ENCODE results near the gene TSACC.
"Not testable (repeated sequence)": the region's sequence is repeated elsewhere in the genome, so short reads cannot be mapped to it uniquely, and the experiment has no call there.

The TSACC gene

GRCh38 chr1:156320560-156320959, 17.8 kb upstream of the TSACC start:
- no peak overlapping the region for H3K9ac ChIP-seq (ENCODE audit: insufficient read length, low read depth)
- H3K4me1 ChIP-seq (ENCODE audit: insufficient read depth, insufficient read length) = no peaks in the 10 kb centered on the region
- TF ChIP-seq SUZ12 (IDR thresholded peaks at IDR 0.05; ENCODE audit: extremely low read depth, insufficient read depth, insufficient read length) = no peak
- no peak overlapping the region for H3K4me3 ChIP-seq (ENCODE audit: insufficient read length, low read depth)
- no peaks in the 10 kb centered on the region for H3K9me3 ChIP-seq (ENCODE audit: insufficient read depth, low read length)
- no peaks in the 10 kb centered on the region for H3K27me3 ChIP-seq (ENCODE audit: insufficient read depth, insufficient read length)
- no peak for DNase-seq (ENCODE audit: low read depth, low spot score)
- peaks cover 95% of the 10 kb centered on the region for H3K36me3 ChIP-seq (ENCODE audit: insufficient read depth, insufficient read length, low read length)

- peaks cover 87% of the 10 kb centered on the region for H3K36me3 ChIP-seq (ENCODE audit: insufficient read depth, insufficient read length, low read length)
- H3K27me3 ChIP-seq (ENCODE audit: insufficient read depth, insufficient read length); H3K9ac ChIP-seq (ENCODE audit: insufficient read length, low read depth); H3K4me3 ChIP-seq (ENCODE audit: insufficient read length, low read depth); H3K4me1 ChIP-seq (ENCODE audit: insufficient read depth, insufficient read length); H3K9me3 ChIP-seq (ENCODE audit: insufficient read depth, low read length); DNase-seq (ENCODE audit: low read depth, low spot score): not testable (repeated sequence)
Measured at GRCh38 chr1:156323179-156323578, 15.1 kb upstream of the TSACC start.

DNA sequence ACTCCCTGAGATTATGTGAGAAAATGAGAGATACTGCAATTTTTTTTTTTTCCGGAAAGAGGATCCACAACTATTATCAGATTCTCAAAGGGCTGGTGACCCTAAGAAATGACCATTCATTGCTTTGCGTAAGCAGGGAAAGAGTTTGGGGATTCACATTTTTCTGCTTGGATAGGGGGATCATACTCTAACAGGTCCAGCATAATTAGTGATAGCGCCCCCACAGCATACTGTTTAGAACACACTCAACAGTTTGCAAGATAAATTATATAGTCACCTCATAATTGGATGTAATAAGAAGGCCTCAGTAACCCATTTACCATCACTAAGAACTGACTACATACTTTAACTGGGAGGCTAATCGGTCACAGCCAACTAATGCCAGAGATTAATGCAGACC, 2.1 kb upstream of the TSACC start:
- Histone ChIP-seq H3K27me3 (ENCODE audit: insufficient read depth, insufficient read length) (no peaks in the 10 kb centered on the region), H3K4me3 (ENCODE audit: insufficient read length, low read depth) (peak overlapping the region; percentile 92), H3K9me3 (ENCODE audit: insufficient read depth, low read length) (no peaks in the 10 kb centered on the region), H3K9ac (ENCODE audit: insufficient read length, low read depth) (peak overlapping the region; percentile 44), H3K36me3 (ENCODE audit: insufficient read depth, insufficient read length, low read length) (peaks cover 62% of the 10 kb centered on the region), H3K4me1 (ENCODE audit: insufficient read depth, insufficient read length) (no peaks in the 10 kb centered on the region)
- no peak for DNase-seq (ENCODE audit: low read depth, low spot score)
- TF ChIP-seq SUZ12 (IDR thresholded peaks at IDR 0.05; ENCODE audit: extremely low read depth, insufficient read depth, insufficient read length) (no peak), ZNF274 (IDR thresholded peaks at IDR 0.05; ENCODE audit: low read depth, low read length) (no peak), YY1 (IDR thresholded peaks at IDR 0.05; ENCODE audit: insufficient read depth, insufficient read length) (no peak)

GRCh38 chr1:156337052-156337887, 1.1 kb upstream of the TSACC start:
- no peak for DNase-seq (ENCODE audit: low read depth, low spot score)
- Histone ChIP-seq H3K4me1 (ENCODE audit: insufficient read depth, insufficient read length) (no peaks in the 10 kb centered on the region), H3K36me3 (ENCODE audit: insufficient read depth, insufficient read length, low read length) (peaks cover 52% of the 10 kb centered on the region), H3K9ac (ENCODE audit: insufficient read length, low read depth) (peak overlapping the region; percentile 99), H3K27me3 (ENCODE audit: insufficient read depth, insufficient read length) (no peaks in the 10 kb centered on the region), H3K4me3 (ENCODE audit: insufficient read length, low read depth) (peak overlapping the region; percentile 92), H3K9me3 (ENCODE audit: insufficient read depth, low read length) (no peaks in the 10 kb centered on the region)
- TF ChIP-seq YY1 (IDR thresholded peaks at IDR 0.05; ENCODE audit: insufficient read depth, insufficient read length) = no peak
- TF ChIP-seq ZNF274 (IDR thresholded peaks at IDR 0.05; ENCODE audit: low read depth, low read length) = no peak
- no peak for TF ChIP-seq SUZ12 (IDR thresholded peaks at IDR 0.05; ENCODE audit: extremely low read depth, insufficient read depth, insufficient read length)

DNA sequence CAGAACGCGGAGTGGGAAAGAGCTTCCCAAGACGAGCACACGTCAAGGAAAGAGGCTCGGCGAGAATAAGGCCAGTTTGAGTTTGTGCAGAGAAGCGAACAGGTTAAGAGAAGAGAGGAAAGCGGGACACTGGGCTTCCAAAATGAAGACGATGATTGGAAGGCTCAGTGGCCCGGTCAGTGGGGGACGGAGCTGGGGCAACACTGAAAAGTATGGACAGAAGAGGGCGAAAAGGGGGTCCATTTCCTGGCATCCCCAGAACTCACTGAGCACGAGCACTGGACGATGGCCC, 492 bp upstream of the TSACC start:
- Histone ChIP-seq H3K36me3 (ENCODE audit: insufficient read depth, insufficient read length, low read length) (peaks cover 47% of the 10 kb centered on the region), H3K9ac (ENCODE audit: insufficient read length, low read depth) (peak overlapping the region; percentile 99), H3K9me3 (ENCODE audit: insufficient read depth, low read length) (no peaks in the 10 kb centered on the region), H3K4me3 (ENCODE audit: insufficient read length, low read depth) (peak overlapping the region; percentile 92), H3K4me1 (ENCODE audit: insufficient read depth, insufficient read length) (no peaks in the 10 kb centered on the region), H3K27me3 (ENCODE audit: insufficient read depth, insufficient read length) (no peaks in the 10 kb centered on the region)
- TF ChIP-seq SUZ12 (IDR thresholded peaks at IDR 0.05; ENCODE audit: extremely low read depth, insufficient read depth, insufficient read length) (no peak), ZNF274 (IDR thresholded peaks at IDR 0.05; ENCODE audit: low read depth, low read length) (no peak)
- no peak for DNase-seq (ENCODE audit: low read depth, low spot score)

DNA sequence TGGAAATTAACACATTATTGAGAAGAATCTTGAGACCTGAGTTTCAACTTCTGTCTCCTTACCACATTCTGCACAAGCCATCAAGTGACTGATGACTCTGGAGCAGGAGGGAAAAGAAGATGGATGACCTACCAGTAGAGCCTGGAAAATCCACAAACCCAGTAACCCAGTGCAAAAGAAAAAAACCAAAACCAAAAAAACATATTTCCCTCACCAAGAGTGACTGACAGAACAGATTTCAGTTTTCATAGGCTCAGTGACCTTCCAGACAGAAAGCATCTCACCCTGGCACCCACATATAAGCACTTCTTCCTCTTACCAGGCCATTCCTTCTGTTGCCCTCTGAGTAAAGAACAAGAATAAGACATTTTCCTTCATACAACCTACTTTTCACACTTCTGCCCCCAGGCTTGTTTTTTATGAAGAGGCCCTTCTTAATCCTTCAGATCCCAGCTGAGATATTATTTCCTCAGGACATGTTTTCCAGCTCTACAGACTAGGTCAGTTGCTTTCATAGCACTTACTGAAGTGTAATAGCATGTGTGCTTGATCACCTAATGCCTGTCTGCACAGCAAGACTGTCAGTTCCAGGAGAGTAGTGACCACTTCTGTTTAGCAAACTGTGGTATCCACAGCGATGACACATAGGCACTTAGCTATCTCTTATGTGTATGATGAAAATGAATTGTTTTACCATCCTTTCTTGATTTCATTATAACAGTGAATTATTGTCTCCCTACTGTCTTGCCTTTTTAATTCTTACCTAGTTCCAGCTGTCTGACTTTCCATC, 4.0 kb downstream of the TSACC start:
- no peaks in the 10 kb centered on the region for H3K9me3 ChIP-seq (ENCODE audit: insufficient read depth, low read length)
- no peak for TF ChIP-seq ZNF274 (IDR thresholded peaks at IDR 0.05; ENCODE audit: low read depth, low read length)
- TF ChIP-seq YY1 (IDR thresholded peaks at IDR 0.05; ENCODE audit: insufficient read depth, insufficient read length) = no peak
- no peak for TF ChIP-seq SUZ12 (IDR thresholded peaks at IDR 0.05; ENCODE audit: extremely low read depth, insufficient read depth, insufficient read length)
- no peaks in the 10 kb centered on the region for H3K27me3 ChIP-seq (ENCODE audit: insufficient read depth, insufficient read length)
- peaks cover 1% of the 10 kb centered on the region for H3K36me3 ChIP-seq (ENCODE audit: insufficient read depth, insufficient read length, low read length)
- DNase-seq (ENCODE audit: low read depth, low spot score) = no peak
- no peaks in the 10 kb centered on the region for H3K4me1 ChIP-seq (ENCODE audit: insufficient read depth, insufficient read length)
- no peak overlapping the region for H3K4me3 ChIP-seq (ENCODE audit: insufficient read length, low read depth)
- H3K9ac ChIP-seq (ENCODE audit: insufficient read length, low read depth) = no peak overlapping the region

GRCh38 chr1:156344409-156344808, 6.1 kb downstream of the TSACC start:
- TF ChIP-seq SUZ12 (IDR thresholded peaks at IDR 0.05; ENCODE audit: extremely low read depth, insufficient read depth, insufficient read length) (no peak), ZNF274 (IDR thresholded peaks at IDR 0.05; ENCODE audit: low read depth, low read length) (no peak), YY1 (IDR thresholded peaks at IDR 0.05; ENCODE audit: insufficient read depth, insufficient read length) (no peak)
- no peak overlapping the region for H3K9ac ChIP-seq (ENCODE audit: insufficient read length, low read depth)

DNA sequence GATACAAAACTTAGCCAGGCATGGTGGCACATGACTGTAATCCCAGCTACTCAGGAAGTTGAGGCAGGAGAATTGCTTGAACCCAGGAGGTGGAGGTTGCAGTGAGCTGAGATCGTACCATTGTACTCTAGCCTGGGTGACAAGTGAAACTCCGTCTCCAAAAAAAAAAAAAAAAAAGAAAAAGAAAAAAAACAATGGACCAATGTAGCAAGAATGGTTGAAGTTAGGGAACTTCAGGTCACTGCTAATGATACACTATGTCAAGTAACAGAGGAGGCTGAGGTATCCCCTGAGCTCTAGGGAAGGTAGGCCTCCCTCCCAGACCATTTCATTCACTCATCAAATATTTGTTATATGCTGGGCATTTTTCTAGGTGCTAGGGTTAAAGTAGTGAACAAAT, 7.7 kb downstream of the TSACC start:
- not testable (repeated sequence) for DNase-seq (ENCODE audit: low read depth, low spot score); H3K4me1 ChIP-seq (ENCODE audit: insufficient read depth, insufficient read length); H3K9ac ChIP-seq (ENCODE audit: insufficient read length, low read depth); H3K36me3 ChIP-seq (ENCODE audit: insufficient read depth, insufficient read length, low read length); H3K9me3 ChIP-seq (ENCODE audit: insufficient read depth, low read length); H3K27me3 ChIP-seq (ENCODE audit: insufficient read depth, insufficient read length); H3K4me3 ChIP-seq (ENCODE audit: insufficient read length, low read depth)

More at GRCh38 chr1:156344409-156344808, 6.1 kb downstream of the TSACC start:
- no peaks in the 10 kb centered on the region for H3K36me3 ChIP-seq (ENCODE audit: insufficient read depth, insufficient read length, low read length)
- H3K27me3 ChIP-seq (ENCODE audit: insufficient read depth, insufficient read length) = no peaks in the 10 kb centered on the region
- H3K4me3 ChIP-seq (ENCODE audit: insufficient read length, low read depth) = no peak overlapping the region
- DNase-seq (ENCODE audit: low read depth, low spot score) = no peak
- H3K4me1 ChIP-seq (ENCODE audit: insufficient read depth, insufficient read length) = no peaks in the 10 kb centered on the region
- H3K9me3 ChIP-seq (ENCODE audit: insufficient read depth, low read length) = no peaks in the 10 kb centered on the region

All from NT2/D1 (cell line).